Measurements from ENCODE around the gene MARK3. TPM values are rescaled to one million over a fixed set of nuclear protein-coding genes. Genes with fewer than 3 reads are reported as not detected.

The MARK3 gene
- total RNA-seq, 4 donors from 2014 or later = 61.7 to 115 (median 76.2) TPM

GRCh38 chr14:103416916-103417315 lies 31.7 kb downstream of the MARK3 start:
- TF ChIP-seq CTCF (IDR thresholded peaks at IDR 0.05; ENCODE audit: low read depth) = no peak

GRCh38 chr14:103418481-103418818 lies 33.2 kb downstream of the MARK3 start:
- no peak for TF ChIP-seq CTCF (IDR thresholded peaks at IDR 0.05; ENCODE audit: low read depth)

- no peak for TF ChIP-seq CTCF (IDR thresholded peaks at IDR 0.05; ENCODE audit: low read depth)
Measured at GRCh38 chr14:103421556-103421955, 36.3 kb downstream of the MARK3 start.

- no peak for TF ChIP-seq CTCF (IDR thresholded peaks at IDR 0.05; ENCODE audit: low read depth)
Measured at GRCh38 chr14:103423050-103423461, 37.8 kb downstream of the MARK3 start.

GRCh38 chr14:103427485-103428443 lies 42.5 kb downstream of the MARK3 start:
- no peak for TF ChIP-seq CTCF (IDR thresholded peaks at IDR 0.05; ENCODE audit: low read depth)

- no peak for TF ChIP-seq CTCF (IDR thresholded peaks at IDR 0.05; ENCODE audit: low read depth)
Measured at GRCh38 chr14:103428723-103429556, 43.7 kb downstream of the MARK3 start.

- TF ChIP-seq CTCF (IDR thresholded peaks at IDR 0.05; ENCODE audit: low read depth) = no peak
Measured at GRCh38 chr14:103430358-103430757, 45.1 kb downstream of the MARK3 start.
